WTC11 (cell line): Measurements from ENCODE around the gene CHST5. TPM values are rescaled to one million over a fixed set of nuclear protein-coding genes. Genes with fewer than 3 reads are reported as not detected.
A peak's percentile ranks its signal among the peaks of the same experiment; 100 is the strongest.

Source experiments
- ATAC-seq: fragments of 200-7000 bp; cut with Tn5 transposase; 2 replicates; pipeline ENCODE4 v1.10.0; 2021; ENCODE audit warnings: mild to moderate bottlenecking, moderate library complexity
- CTCF ChIA-PET: fragments of 300-600 bp; sonication (Branson Sonifier 250); formaldehyde crosslinking; loops from one replicate; lab custom pipeline; 2021; ENCODE audit warnings: antibody characterized with exemption; lab: Charles Lee
- POLR2A ChIA-PET: fragments of 350-600 bp; sonication (Branson Sonifier 250); formaldehyde crosslinking; loops from one replicate; lab custom pipeline; 2021; ENCODE audit warnings: antibody characterized with exemption; lab: Charles Lee
- DNase-seq: peaks from one replicate; pipeline ENCODE4 v3.0.0; 2021; ENCODE audit warnings: low spot score
- H3K27ac Mint-ChIP-seq: 2 replicates; pipeline ENCODE4 v1.8.0; 2021; ENCODE audit warnings: mixed read lengths
- H3K27me3 Mint-ChIP-seq: 2 replicates; pipeline ENCODE4 v1.8.0; 2021; ENCODE audit warnings: low read depth, mild to moderate bottlenecking, moderate library complexity, mixed read lengths
- H3K36me3 Mint-ChIP-seq: 2 replicates; pipeline ENCODE4 v1.8.0; 2021; ENCODE audit warnings: mixed read lengths
- H3K4me1 Mint-ChIP-seq: 2 replicates; pipeline ENCODE4 v1.8.0; 2022; ENCODE audit warnings: mixed read lengths
- H3K4me3 Mint-ChIP-seq: 2 replicates; pipeline ENCODE4 v1.8.0; 2021; ENCODE audit warnings: mild to moderate bottlenecking, moderate library complexity, mixed read lengths
- H3K9me3 Mint-ChIP-seq: 2 replicates; pipeline ENCODE4 v1.8.0; 2021; ENCODE audit warnings: mixed read lengths
- AFF4 ChIP-seq: sonication (generic); formaldehyde crosslinking; IDR thresholded peaks from 2 replicates; pipeline ENCODE4 v1.8.1; 2023; ENCODE audit warnings: mild to moderate bottlenecking, missing genetic modification reagents, borderline replicate concordance
- CBFB ChIP-seq: sonication (generic); formaldehyde crosslinking; IDR thresholded peaks from 2 replicates; pipeline ENCODE4 v1.8.1; 2022; ENCODE audit warnings: mild to moderate bottlenecking, low read depth, missing genetic modification reagents
- CREB1 ChIP-seq: sonication (generic); formaldehyde crosslinking; IDR thresholded peaks from 2 replicates; pipeline ENCODE4 v1.8.0; 2023; ENCODE audit warnings: mild to moderate bottlenecking, missing genetic modification reagents
- CTCF ChIP-seq: fragments of 200-600 bp; IDR thresholded peaks from 2 replicates; pipeline ENCODE4 v1.8.0; 2022; ENCODE audit warnings: antibody characterized with exemption
- EMX1 ChIP-seq: fragments of 250-450 bp; sonication (Bioruptor Pico); IDR thresholded peaks from 2 replicates; pipeline ENCODE4 v1.8.0; 2021; ENCODE audit warnings: mild to moderate bottlenecking
- FOXP1 ChIP-seq: sonication (generic); formaldehyde crosslinking; IDR thresholded peaks from 2 replicates; pipeline ENCODE4 v1.8.0; 2022; ENCODE audit warnings: missing genetic modification reagents, mild to moderate bottlenecking, moderate library complexity, borderline replicate concordance
- MAX ChIP-seq: sonication (generic); formaldehyde crosslinking; IDR thresholded peaks from 2 replicates; pipeline ENCODE4 v1.8.0; 2022; ENCODE audit warnings: mild to moderate bottlenecking, missing genetic modification reagents
- NR1H2 ChIP-seq: sonication (generic); formaldehyde crosslinking; IDR thresholded peaks from 2 replicates; pipeline ENCODE4 v1.9.0; 2021; ENCODE audit warnings: mild to moderate bottlenecking, moderate library complexity, missing genetic modification reagents
- OVOL2 ChIP-seq: fragments of 250-450 bp; sonication (Bioruptor Pico); IDR thresholded peaks from 2 replicates; pipeline ENCODE4 v1.9.0; 2021; ENCODE audit warnings: mild to moderate bottlenecking, borderline replicate concordance
- PREB ChIP-seq: sonication (generic); formaldehyde crosslinking; IDR thresholded peaks from 2 replicates; pipeline ENCODE4 v1.8.1; 2022; ENCODE audit warnings: mild to moderate bottlenecking, missing genetic modification reagents, moderate library complexity, borderline replicate concordance
- RORB ChIP-seq: fragments of 250-450 bp; sonication (Bioruptor Pico); IDR thresholded peaks from 2 replicates; pipeline ENCODE4 v1.9.0; 2021; ENCODE audit warnings: mild to moderate bottlenecking
- TP53 ChIP-seq: sonication (generic); formaldehyde crosslinking; IDR thresholded peaks from 2 replicates; pipeline ENCODE4 v1.8.1; 2023; ENCODE audit warnings: mild to moderate bottlenecking, missing genetic modification reagents
- ZNF396 ChIP-seq: fragments of 250-450 bp; sonication (Bioruptor Pico); IDR thresholded peaks from 2 replicates; pipeline ENCODE4 v1.8.0; 2021; ENCODE audit warnings: mild to moderate bottlenecking, moderate library complexity, borderline replicate concordance
- total RNA-seq: library from RNA; stranded (reverse); gene quantifications from 3 replicates; pipeline ENCODE4 v1.2.3, GENCODE V29; 2021
- TF ChIP-seq, protein P1 (sequence below): sonication (generic); formaldehyde crosslinking; IDR thresholded peaks from 2 replicates; pipeline ENCODE4 v1.8.1; 2023; ENCODE audit warnings: mild to moderate bottlenecking, missing genetic modification reagents
- TF ChIP-seq, protein P2 (sequence below): sonication (generic); formaldehyde crosslinking; IDR thresholded peaks from 2 replicates; pipeline ENCODE4 v1.8.0; 2023; ENCODE audit warnings: missing genetic modification reagents, mild to moderate bottlenecking, borderline replicate concordance
- TF ChIP-seq, protein P3 (sequence below): sonication (generic); formaldehyde crosslinking; IDR thresholded peaks from 2 replicates; pipeline ENCODE4 v1.8.1; 2022; ENCODE audit warnings: low read depth, mild to moderate bottlenecking, moderate library complexity, missing genetic modification reagents, borderline replicate concordance

Gene CHST5
- total RNA-seq, 1 experiment from 2014 or later: not detected

DNA sequence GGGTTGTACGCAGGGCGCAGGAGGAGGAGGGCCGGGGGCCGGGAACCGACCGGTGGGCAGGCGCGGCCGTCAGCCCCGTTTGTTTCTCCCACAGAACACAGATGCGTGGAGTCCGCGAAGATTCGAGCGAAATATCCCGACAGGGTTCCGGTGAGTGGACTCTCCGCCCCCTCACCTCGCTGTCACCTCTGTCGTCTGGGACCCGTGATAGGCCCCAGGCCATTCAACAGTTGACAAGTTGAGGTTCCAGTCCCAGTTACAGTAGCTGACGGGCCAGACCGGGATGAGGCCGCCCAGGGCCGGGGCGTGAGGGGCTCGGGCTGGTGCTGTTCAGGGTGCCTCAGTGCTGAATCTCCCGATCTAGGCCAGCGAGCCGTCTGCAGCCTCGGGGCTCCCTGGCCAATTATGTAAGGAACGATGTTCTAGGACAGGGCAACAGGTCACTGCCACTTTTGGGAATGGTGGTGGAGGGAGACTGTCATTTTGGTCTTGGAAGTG, 30.9 kb upstream of the CHST5 start:
- TF ChIP-seq, protein P1, sequence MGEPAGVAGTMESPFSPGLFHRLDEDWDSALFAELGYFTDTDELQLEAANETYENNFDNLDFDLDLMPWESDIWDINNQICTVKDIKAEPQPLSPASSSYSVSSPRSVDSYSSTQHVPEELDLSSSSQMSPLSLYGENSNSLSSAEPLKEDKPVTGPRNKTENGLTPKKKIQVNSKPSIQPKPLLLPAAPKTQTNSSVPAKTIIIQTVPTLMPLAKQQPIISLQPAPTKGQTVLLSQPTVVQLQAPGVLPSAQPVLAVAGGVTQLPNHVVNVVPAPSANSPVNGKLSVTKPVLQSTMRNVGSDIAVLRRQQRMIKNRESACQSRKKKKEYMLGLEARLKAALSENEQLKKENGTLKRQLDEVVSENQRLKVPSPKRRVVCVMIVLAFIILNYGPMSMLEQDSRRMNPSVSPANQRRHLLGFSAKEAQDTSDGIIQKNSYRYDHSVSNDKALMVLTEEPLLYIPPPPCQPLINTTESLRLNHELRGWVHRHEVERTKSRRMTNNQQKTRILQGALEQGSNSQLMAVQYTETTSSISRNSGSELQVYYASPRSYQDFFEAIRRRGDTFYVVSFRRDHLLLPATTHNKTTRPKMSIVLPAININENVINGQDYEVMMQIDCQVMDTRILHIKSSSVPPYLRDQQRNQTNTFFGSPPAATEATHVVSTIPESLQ (CRISPR knock-in tag): no peak
- TF ChIP-seq CREB1 (CRISPR knock-in tag) (no peak), EMX1 (CRISPR knock-in tag) (no peak), NR1H2 (CRISPR knock-in tag) (no peak), CTCF (no peak), MAX (CRISPR knock-in tag) (peak; percentile 6; the same call in 1 of the 2 replicates), FOXP1 (CRISPR knock-in tag) (0 out of 2 replicates have a peak, but pooled peaks have one; percentile 37)
- TF ChIP-seq, protein P2, sequence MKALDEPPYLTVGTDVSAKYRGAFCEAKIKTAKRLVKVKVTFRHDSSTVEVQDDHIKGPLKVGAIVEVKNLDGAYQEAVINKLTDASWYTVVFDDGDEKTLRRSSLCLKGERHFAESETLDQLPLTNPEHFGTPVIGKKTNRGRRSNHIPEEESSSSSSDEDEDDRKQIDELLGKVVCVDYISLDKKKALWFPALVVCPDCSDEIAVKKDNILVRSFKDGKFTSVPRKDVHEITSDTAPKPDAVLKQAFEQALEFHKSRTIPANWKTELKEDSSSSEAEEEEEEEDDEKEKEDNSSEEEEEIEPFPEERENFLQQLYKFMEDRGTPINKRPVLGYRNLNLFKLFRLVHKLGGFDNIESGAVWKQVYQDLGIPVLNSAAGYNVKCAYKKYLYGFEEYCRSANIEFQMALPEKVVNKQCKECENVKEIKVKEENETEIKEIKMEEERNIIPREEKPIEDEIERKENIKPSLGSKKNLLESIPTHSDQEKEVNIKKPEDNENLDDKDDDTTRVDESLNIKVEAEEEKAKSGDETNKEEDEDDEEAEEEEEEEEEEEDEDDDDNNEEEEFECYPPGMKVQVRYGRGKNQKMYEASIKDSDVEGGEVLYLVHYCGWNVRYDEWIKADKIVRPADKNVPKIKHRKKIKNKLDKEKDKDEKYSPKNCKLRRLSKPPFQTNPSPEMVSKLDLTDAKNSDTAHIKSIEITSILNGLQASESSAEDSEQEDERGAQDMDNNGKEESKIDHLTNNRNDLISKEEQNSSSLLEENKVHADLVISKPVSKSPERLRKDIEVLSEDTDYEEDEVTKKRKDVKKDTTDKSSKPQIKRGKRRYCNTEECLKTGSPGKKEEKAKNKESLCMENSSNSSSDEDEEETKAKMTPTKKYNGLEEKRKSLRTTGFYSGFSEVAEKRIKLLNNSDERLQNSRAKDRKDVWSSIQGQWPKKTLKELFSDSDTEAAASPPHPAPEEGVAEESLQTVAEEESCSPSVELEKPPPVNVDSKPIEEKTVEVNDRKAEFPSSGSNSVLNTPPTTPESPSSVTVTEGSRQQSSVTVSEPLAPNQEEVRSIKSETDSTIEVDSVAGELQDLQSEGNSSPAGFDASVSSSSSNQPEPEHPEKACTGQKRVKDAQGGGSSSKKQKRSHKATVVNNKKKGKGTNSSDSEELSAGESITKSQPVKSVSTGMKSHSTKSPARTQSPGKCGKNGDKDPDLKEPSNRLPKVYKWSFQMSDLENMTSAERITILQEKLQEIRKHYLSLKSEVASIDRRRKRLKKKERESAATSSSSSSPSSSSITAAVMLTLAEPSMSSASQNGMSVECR (CRISPR knock-in tag): no peak
- TF ChIP-seq, protein P3, sequence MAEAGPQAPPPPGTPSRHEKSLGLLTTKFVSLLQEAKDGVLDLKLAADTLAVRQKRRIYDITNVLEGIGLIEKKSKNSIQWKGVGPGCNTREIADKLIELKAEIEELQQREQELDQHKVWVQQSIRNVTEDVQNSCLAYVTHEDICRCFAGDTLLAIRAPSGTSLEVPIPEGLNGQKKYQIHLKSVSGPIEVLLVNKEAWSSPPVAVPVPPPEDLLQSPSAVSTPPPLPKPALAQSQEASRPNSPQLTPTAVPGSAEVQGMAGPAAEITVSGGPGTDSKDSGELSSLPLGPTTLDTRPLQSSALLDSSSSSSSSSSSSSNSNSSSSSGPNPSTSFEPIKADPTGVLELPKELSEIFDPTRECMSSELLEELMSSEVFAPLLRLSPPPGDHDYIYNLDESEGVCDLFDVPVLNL (CRISPR knock-in tag): 0 out of 2 replicates have a peak, but pooled peaks have one; percentile 4
- TF ChIP-seq, all 79 proteins: peak for 3
- Mint-ChIP-seq H3K9me3 (no peaks in the 10 kb centered on the region), H3K4me1 (peaks cover 35% of the 10 kb centered on the region), H3K36me3 (peaks cover 21% of the 10 kb centered on the region; the same call in 1 of the 2 replicates), H3K27ac (no peak overlapping the region), H3K27me3 (no peaks in the 10 kb centered on the region), H3K4me3 (peak overlapping the region; percentile 100)
- ChIA-PET POLR2A (interaction anchor here (1.7 kb wide), 1 partner anchor 72 kb away, joined by 5 read pairs; the partner anchor contains the start of gene CHST6), CTCF (interaction anchor here (0.7 to 3.5 kb wide), 7 partner anchors 16 to 368 kb away, joined by 3 to 20 read pairs (median 7); partner anchors contain the start of gene ADAT1)
- ATAC-seq (peak; percentile 5; the same call in 1 of the 2 replicates), DNase-seq (peak; percentile 33)

DNA sequence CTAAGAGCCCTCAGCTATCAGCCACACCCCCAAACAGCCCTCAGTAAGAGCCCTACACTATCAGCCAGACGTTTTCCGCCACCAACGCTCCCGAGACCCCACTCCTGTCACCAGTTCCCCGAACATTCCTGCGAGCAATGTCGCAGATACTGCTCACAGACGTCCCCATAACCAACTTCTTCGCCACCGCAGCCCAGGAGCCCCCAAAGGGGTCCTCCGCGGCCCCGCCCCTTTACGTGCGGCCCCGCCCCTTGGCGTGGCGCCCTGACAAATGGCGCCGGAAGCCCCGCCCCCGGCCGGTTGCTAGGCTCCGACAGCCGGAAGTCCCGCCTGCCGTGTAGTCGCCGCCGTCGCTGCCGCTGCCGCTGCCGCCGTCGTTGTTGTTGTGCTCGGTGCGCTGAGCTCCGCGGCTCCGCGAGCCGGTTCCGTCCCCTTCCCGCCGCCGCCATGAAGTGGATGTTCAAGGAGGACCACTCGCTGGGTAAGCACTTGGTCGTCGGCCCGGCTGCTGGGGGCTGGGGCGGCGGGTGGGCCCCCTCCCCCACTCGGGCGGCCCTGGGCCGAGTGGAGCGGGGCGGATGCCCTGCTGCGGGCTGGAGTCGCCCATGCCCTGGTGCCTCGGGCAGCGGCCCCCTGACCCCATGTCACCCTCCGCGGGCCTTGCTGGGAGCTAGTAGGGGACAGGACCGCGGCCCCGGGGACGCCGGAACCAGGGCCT, 30.3 kb upstream of the CHST5 start, which contains the start of gene GABARAPL2:
Gene GABARAPL2 (plus strand): TSS at position 340 of the 718 bp plus-strand sequence. CDS start 108 bp downstream, at position 448.
- POLR2A ChIA-PET: interaction anchor here (1.0 to 1.7 kb wide), 2 partner anchors 49 to 71 kb away, joined by 4 to 5 read pairs; partner anchors contain the start of gene CHST6
- peaks cover 35% of the 10 kb centered on the region for H3K4me1 Mint-ChIP-seq
- peaks cover 18% of the 10 kb centered on the region; the same call in 1 of the 2 replicates for H3K36me3 Mint-ChIP-seq
- TF ChIP-seq NR1H2 (CRISPR knock-in tag): no peak
- TF ChIP-seq AFF4 (CRISPR knock-in tag): no peak
- TF ChIP-seq MAX (CRISPR knock-in tag): 0 out of 2 replicates have a peak, but pooled peaks have one; percentile 39
- no peak for TF ChIP-seq PREB (CRISPR knock-in tag)
- no peak for TF ChIP-seq ZNF396 (CRISPR knock-in tag)
- TF ChIP-seq TP53 (CRISPR knock-in tag): no peak
- TF ChIP-seq CBFB (CRISPR knock-in tag): no peak
- TF ChIP-seq OVOL2 (CRISPR knock-in tag): no peak
- no peak for TF ChIP-seq RORB

More for the DNA sequence above, 30.3 kb upstream of the CHST5 start, which contains the start of gene GABARAPL2:
- DNase-seq (peak; percentile 95), ATAC-seq (peak; percentile 78)
- Mint-ChIP-seq H3K27ac (peak within 1 kb of the TSS; percentile 97), H3K4me3 (peak within 1 kb of the TSS; percentile 100), H3K27me3 (no peaks in the 10 kb centered on the region), H3K9me3 (no peaks in the 10 kb centered on the region)
- CTCF ChIA-PET: interaction anchor here (0.7 to 3.5 kb wide), 9 partner anchors 16 to 101 kb away, joined by 3 to 20 read pairs (median 4); partner anchors contain the start of genes ADAT1 and CHST6
